Mesendoderm (in vitro differentiated cells): ENCODE measurements around the gene EIF6.
A peak's percentile ranks its signal among the peaks of the same experiment; 100 is the strongest.

ENCODE experiments used
- DNase-seq: peaks from one replicate; pipeline ENCODE4 v3.0.0; 2013
- H2AK5ac ChIP-seq: 2 replicates; pipeline ENCODE4 v1.6.1; 2013; ENCODE audit warnings: low read length, inconsistent platforms
- H2BK120ac ChIP-seq: 2 replicates; pipeline ENCODE4 v1.6.1; 2013; ENCODE audit warnings: low read depth, mild to moderate bottlenecking, low read length, moderate library complexity, mixed read lengths
- H2BK15ac ChIP-seq: replicated peaks from 2 replicates; pipeline ENCODE4 v1.6.1; 2013; ENCODE audit warnings: low read depth, mild to moderate bottlenecking, moderate library complexity
- H2BK5ac ChIP-seq: 2 replicates; pipeline ENCODE4 v1.6.1; 2013; ENCODE audit warnings: low read length, inconsistent platforms
- H3K18ac ChIP-seq: 2 replicates; pipeline ENCODE4 v1.6.1; 2013; ENCODE audit warnings: mild to moderate bottlenecking, low read length, mixed read lengths
- H3K23ac ChIP-seq: one replicate; pipeline ENCODE4 v1.6.1; 2013; ENCODE audit warnings: low read length
- H3K27ac ChIP-seq: 2 replicates; pipeline ENCODE4 v1.5.1; 2013; ENCODE audit warnings: low read depth, mild to moderate bottlenecking, inconsistent platforms, low read length, moderate library complexity
- H3K27me3 ChIP-seq: 2 replicates; pipeline ENCODE4 v1.6.1; 2013; ENCODE audit warnings: low read length, control low read depth, mild to moderate bottlenecking, inconsistent platforms; ENCODE audit not compliant: insufficient read depth, poor library complexity
- H3K36me3 ChIP-seq: 2 replicates; pipeline ENCODE4 v1.6.1; 2013; ENCODE audit warnings: low read length, inconsistent platforms; ENCODE audit not compliant: control insufficient read depth, insufficient read depth
- H3K4ac ChIP-seq: one replicate; pipeline ENCODE4 v1.6.1; 2013; ENCODE audit warnings: low read depth, mild to moderate bottlenecking, low read length, moderate library complexity
- H3K4me1 ChIP-seq: 2 replicates; pipeline ENCODE4 v1.6.1; 2013; ENCODE audit warnings: low read depth, low read length, inconsistent platforms; ENCODE audit not compliant: control insufficient read depth
- H3K4me2 ChIP-seq: 2 replicates; pipeline ENCODE4 v1.6.1; 2013; ENCODE audit warnings: low read length
- H3K4me3 ChIP-seq: 2 replicates; pipeline ENCODE4 v1.5.1; 2013; ENCODE audit warnings: mild to moderate bottlenecking, low read length
- H3K56ac ChIP-seq: one replicate; pipeline ENCODE4 v1.6.1; 2013; ENCODE audit warnings: low read length
- H3K79me1 ChIP-seq: 2 replicates; pipeline ENCODE4 v1.6.1; 2013; ENCODE audit warnings: low read length, inconsistent platforms
- H3K79me2 ChIP-seq: 2 replicates; pipeline ENCODE4 v1.6.1; 2013; ENCODE audit warnings: mild to moderate bottlenecking, low read length; ENCODE audit not compliant: control insufficient read depth, insufficient read depth
- H3K9ac ChIP-seq: 2 replicates; pipeline ENCODE4 v1.6.1; 2013; ENCODE audit warnings: low read length, inconsistent platforms
- H4K5ac ChIP-seq: one replicate; pipeline ENCODE4 v1.6.1; 2013; ENCODE audit warnings: low read length
- H4K8ac ChIP-seq: one replicate; pipeline ENCODE4 v1.6.1; 2013; ENCODE audit warnings: low read depth, mild to moderate bottlenecking, control low read depth, low read length, moderate library complexity
- WGBS: extraction: QIAGEN DNeasy Blood & Tissue Kit; methylation state at CpG from one replicate; pipeline ENCODE4 v1.1.7; 2013; ENCODE audit warnings: low lambda C conversion rate, missing lambda C conversion rate; ENCODE audit not compliant: insufficient coverage; ENCODE audit errors: extremely low coverage; 5-methylcytosine and 5-hydroxymethylcytosine counted together

EIF6 gene

GRCh38 chr20:35285806-35286076 lies 1.2 kb upstream of the EIF6 start:
- Histone ChIP-seq H3K27me3 (no peaks in the 10 kb centered on the region), H3K23ac (no peak overlapping the region), H4K8ac (no peak overlapping the region), H3K4me1 (peaks cover 5% of the 10 kb centered on the region), H3K79me1 (peaks cover 7% of the 10 kb centered on the region), H3K79me2 (peaks cover 18% of the 10 kb centered on the region), H2AK5ac (no peak overlapping the region), H3K56ac (no peak overlapping the region), H2BK120ac (no peak overlapping the region), H3K4me2 (no peak overlapping the region), H3K36me3 (peaks cover 1% of the 10 kb centered on the region), H3K27ac (no peak overlapping the region), H3K4ac (no peak overlapping the region), H2BK15ac (no peak overlapping the region), H3K9ac (no peak overlapping the region), H2BK5ac (no peak overlapping the region), H4K5ac (no peak overlapping the region), H3K18ac (no peak overlapping the region), H3K4me3 (no peak overlapping the region)
- DNase-seq, result no peak
- WGBS, result no CpG with 5 or more reads among the region's 5 CpGs

GRCh38 chr20:35284992-35285805 lies 627 bp upstream of the EIF6 start:
- Histone ChIP-seq H3K56ac (peak overlapping the region; percentile 99), H4K8ac (no peak overlapping the region), H4K5ac (peak overlapping the region; percentile 74), H3K27ac (no peak overlapping the region), H3K4me3 (peak overlapping the region; percentile 63), H3K23ac (peak overlapping the region; percentile 29), H3K18ac (peak overlapping the region; percentile 33), H3K79me1 (peaks cover 7% of the 10 kb centered on the region), H3K79me2 (peaks cover 18% of the 10 kb centered on the region), H2AK5ac (no peak overlapping the region), H2BK5ac (no peak overlapping the region), H3K9ac (peak overlapping the region; percentile 77), H2BK120ac (no peak overlapping the region), H3K4ac (no peak overlapping the region), H3K4me2 (peak overlapping the region; percentile 88), H3K36me3 (peaks cover 1% of the 10 kb centered on the region), H3K4me1 (peaks cover 5% of the 10 kb centered on the region), H2BK15ac (no peak overlapping the region), H3K27me3 (no peaks in the 10 kb centered on the region)
- no peak for DNase-seq
- no CpG with 5 or more reads among the region's 19 CpGs for WGBS

- Histone ChIP-seq H2BK15ac (no peak overlapping the region), H3K4me2 (peak overlapping the region; percentile 63), H3K79me1 (peaks cover 7% of the 10 kb centered on the region), H4K8ac (no peak overlapping the region), H3K23ac (peak overlapping the region; percentile 24), H3K79me2 (peaks cover 18% of the 10 kb centered on the region), H2AK5ac (no peak overlapping the region), H3K36me3 (peaks cover 8% of the 10 kb centered on the region), H4K5ac (no peak overlapping the region), H3K4me1 (peaks cover 5% of the 10 kb centered on the region), H2BK120ac (no peak overlapping the region), H3K56ac (peak overlapping the region; percentile 99), H3K9ac (peak overlapping the region; percentile 92), H3K4ac (peak overlapping the region; percentile 46), H3K27me3 (no peaks in the 10 kb centered on the region), H3K27ac (no peak overlapping the region), H2BK5ac (no peak overlapping the region), H3K18ac (no peak overlapping the region), H3K4me3 (peak overlapping the region; percentile 97)
- no peak for DNase-seq
- WGBS, result no CpG with 5 or more reads among the region's 24 CpGs
Observed at GRCh38 chr20:35283441-35284266, 918 bp downstream of the EIF6 start.

GRCh38 chr20:35281506-35282101 lies 3.0 kb downstream of the EIF6 start:
- Histone ChIP-seq H3K27me3 (no peaks in the 10 kb centered on the region), H3K56ac (no peak overlapping the region), H2BK120ac (no peak overlapping the region), H3K18ac (no peak overlapping the region), H3K4me1 (peaks cover 7% of the 10 kb centered on the region), H3K79me2 (peaks cover 18% of the 10 kb centered on the region), H3K23ac (no peak overlapping the region), H2BK5ac (no peak overlapping the region), H2AK5ac (no peak overlapping the region), H3K4me3 (no peak overlapping the region), H4K8ac (no peak overlapping the region), H3K79me1 (peaks cover 7% of the 10 kb centered on the region), H4K5ac (no peak overlapping the region), H3K36me3 (peaks cover 10% of the 10 kb centered on the region), H3K9ac (no peak overlapping the region), H2BK15ac (no peak overlapping the region), H3K27ac (no peak overlapping the region), H3K4ac (no peak overlapping the region), H3K4me2 (no peak overlapping the region)
- WGBS, result no CpG with 5 or more reads among the region's 10 CpGs
- DNase-seq, result no peak

GRCh38 chr20:35280523-35280922 lies 4.0 kb downstream of the EIF6 start:
- Histone ChIP-seq H3K4me3 (no peak overlapping the region), H2BK5ac (no peak overlapping the region), H2BK120ac (no peak overlapping the region), H2BK15ac (no peak overlapping the region), H3K4ac (no peak overlapping the region), H3K36me3 (peaks cover 10% of the 10 kb centered on the region), H3K4me1 (peaks cover 7% of the 10 kb centered on the region), H3K79me1 (peaks cover 7% of the 10 kb centered on the region), H2AK5ac (no peak overlapping the region), H3K23ac (no peak overlapping the region), H3K18ac (no peak overlapping the region), H3K79me2 (peaks cover 18% of the 10 kb centered on the region), H3K27me3 (no peaks in the 10 kb centered on the region), H3K9ac (no peak overlapping the region), H3K4me2 (no peak overlapping the region), H3K56ac (no peak overlapping the region), H4K5ac (no peak overlapping the region), H3K27ac (no peak overlapping the region), H4K8ac (no peak overlapping the region)
- WGBS, result no CpG with 5 or more reads among the region's 6 CpGs
- no peak for DNase-seq
